ENCODE results near the gene BHLHA15. TPM values are rescaled to one million over a fixed set of nuclear protein-coding genes. Genes with fewer than 3 reads are reported as not detected.
A peak's percentile ranks its signal among the peaks of the same experiment; 100 is the strongest.

The BHLHA15 gene
- total and polyA plus RNA-seq, 9 of the 15 experiments (the other 6 are each of a cell fraction or from before 2014, with no cell fraction given), result 0.22 to 2.0 (median 1.1) TPM; not detected in 4

GRCh38 chr7:98251601-98252424 is 40.6 kb downstream of the BHLHA15 start, which contains the start of gene TECPR1 (continued):
- TF ChIP-seq ZNF318 (IDR thresholded peaks at IDR 0.05; ENCODE audit: borderline replicate concordance in 1 of 2, low read depth in 1 of 2), result no peak
- no peak for TF ChIP-seq KHSRP (IDR thresholded peaks at IDR 0.05)
- no peak for TF ChIP-seq USF1 (CRISPR knock-in tag; IDR thresholded peaks at IDR 0.05)
- no peak for TF ChIP-seq ZKSCAN1 (IDR thresholded peaks at IDR 0.05; ENCODE audit: low read depth, low read length)
- no peak for TF ChIP-seq ZNF12 (CRISPR knock-in tag; IDR thresholded peaks at IDR 0.05)
- no peak for TF ChIP-seq ZKSCAN8 (CRISPR knock-in tag; IDR thresholded peaks at IDR 0.05)
- TF ChIP-seq CREB3L1 (IDR thresholded peaks at IDR 0.05; ENCODE audit: borderline replicate concordance, low read depth), result peak; percentile 49; the same call in 1 of the 2 replicates
- TF ChIP-seq STAT6 (CRISPR knock-in tag; IDR thresholded peaks at IDR 0.05), result no peak
- no peak for TF ChIP-seq ZNF584 (CRISPR knock-in tag; IDR thresholded peaks at IDR 0.05; ENCODE audit: low read depth)
- TF ChIP-seq ZFX (CRISPR knock-in tag; IDR thresholded peaks at IDR 0.05), result peak; percentile 62
- TF ChIP-seq JUND (IDR thresholded peaks at IDR 0.05; ENCODE audit: borderline replicate concordance, low read depth, low read length), result no peak
- TF ChIP-seq JUND (tag; IDR thresholded peaks at IDR 0.05; ENCODE audit: borderline replicate concordance, low read depth, low read length), result no peak

Data from K562 (cell line).